ENCODE measurements around the gene LRP1B.

- TF ChIP-seq CTCF (IDR thresholded peaks at IDR 0.05) (no peak), POLR2A (IDR thresholded peaks at IDR 0.05) (no peak)
These were observed 1506.6 kb downstream of the LRP1B start for GRCh38 chr2:140624200-140624599.

All from Peyer's patch (tissue), 4 donors.